GM19395 (cell line): ENCODE data around the gene FMNL2.

Experiments
- ATAC-seq: cut with Tn5 transposase; IDR thresholded peaks from one replicate; pipeline ENCODE4 v1.9.1; 2021; ENCODE audit warnings: mild to moderate bottlenecking, moderate library complexity; ENCODE audit not compliant: unreplicated experiment

FMNL2 gene

GRCh38 chr2:152444448-152444847 lies 109.5 kb downstream of the FMNL2 start:
- ATAC-seq = no peak

GRCh38 chr2:152445375-152445774 lies 110.4 kb downstream of the FMNL2 start:
- no peak for ATAC-seq

GRCh38 chr2:152445791-152446201 lies 110.8 kb downstream of the FMNL2 start:
- ATAC-seq = no peak

GRCh38 chr2:152446213-152446612 lies 111.2 kb downstream of the FMNL2 start:
- ATAC-seq = no peak

- ATAC-seq = no peak
Observed at GRCh38 chr2:152447897-152448296, 112.9 kb downstream of the FMNL2 start.

- no peak for ATAC-seq
Observed at GRCh38 chr2:152448606-152449005, 113.6 kb downstream of the FMNL2 start.

- ATAC-seq = no peak
Observed at GRCh38 chr2:152449578-152449977, 114.6 kb downstream of the FMNL2 start.

- no peak for ATAC-seq
Observed at GRCh38 chr2:152450176-152450575, 115.2 kb downstream of the FMNL2 start.

GRCh38 chr2:152452256-152452973 lies 117.4 kb downstream of the FMNL2 start:
- ATAC-seq = no peak

GRCh38 chr2:152453129-152453911 lies 118.3 kb downstream of the FMNL2 start:
- no peak for ATAC-seq

- no peak for ATAC-seq
Observed at GRCh38 chr2:152454371-152454770, 119.4 kb downstream of the FMNL2 start.

GRCh38 chr2:152454960-152455359 lies 120.0 kb downstream of the FMNL2 start:
- no peak for ATAC-seq

- ATAC-seq = no peak
Observed at GRCh38 chr2:152455738-152456137, 120.8 kb downstream of the FMNL2 start.

- ATAC-seq = no peak
Observed at GRCh38 chr2:152456262-152456661, 121.3 kb downstream of the FMNL2 start.

- ATAC-seq = no peak
Observed at GRCh38 chr2:152458441-152458940, 123.5 kb downstream of the FMNL2 start.

GRCh38 chr2:152459091-152459490 lies 124.1 kb downstream of the FMNL2 start:
- no peak for ATAC-seq

- ATAC-seq = no peak
Observed at GRCh38 chr2:152460567-152460966, 125.6 kb downstream of the FMNL2 start.

GRCh38 chr2:152462120-152462519 lies 127.1 kb downstream of the FMNL2 start:
- ATAC-seq = no peak

- ATAC-seq = no peak
Observed at GRCh38 chr2:152462779-152463178, 127.8 kb downstream of the FMNL2 start.

- no peak for ATAC-seq
Observed at GRCh38 chr2:152464851-152465470, 130.0 kb downstream of the FMNL2 start.

GRCh38 chr2:152465541-152465940 lies 130.6 kb downstream of the FMNL2 start:
- ATAC-seq = no peak

- no peak for ATAC-seq
Observed at GRCh38 chr2:152466041-152466440, 131.1 kb downstream of the FMNL2 start.
